Gastroesophageal sphincter (tissue), 3 donors: ENCODE results near the gene GNLY.

ENCODE experiments used
- POLR2A ChIP-seq, 2 donors: fragments of 450-650 bp; IDR thresholded peaks; one replicate each; pipeline ENCODE4 v1.6.1; 2017; ENCODE audit warnings: antibody characterized with exemption in 2 of 2, mild to moderate bottlenecking in 2 of 2, moderate library complexity in 1 of 2
- POLR2AphosphoS5 ChIP-seq: sonication (generic); formaldehyde crosslinking; IDR thresholded peaks from one replicate; pipeline ENCODE4 v1.6.1; 2017; ENCODE audit warnings: antibody characterized with exemption
- TF ChIP-seq, protein P1 (sequence below), 4 experiments: fragments of 200-600 bp in 2 of 4; fragments of 450-650 bp in 2 of 4; sonication (generic) in 1 of 4; IDR thresholded peaks; one replicate each; pipeline ENCODE4 v1.5.1; 2017 to 2019; ENCODE audit warnings: antibody characterized with exemption in 4 of 4, mild to moderate bottlenecking in 2 of 4, moderate library complexity in 2 of 4

DNA sequence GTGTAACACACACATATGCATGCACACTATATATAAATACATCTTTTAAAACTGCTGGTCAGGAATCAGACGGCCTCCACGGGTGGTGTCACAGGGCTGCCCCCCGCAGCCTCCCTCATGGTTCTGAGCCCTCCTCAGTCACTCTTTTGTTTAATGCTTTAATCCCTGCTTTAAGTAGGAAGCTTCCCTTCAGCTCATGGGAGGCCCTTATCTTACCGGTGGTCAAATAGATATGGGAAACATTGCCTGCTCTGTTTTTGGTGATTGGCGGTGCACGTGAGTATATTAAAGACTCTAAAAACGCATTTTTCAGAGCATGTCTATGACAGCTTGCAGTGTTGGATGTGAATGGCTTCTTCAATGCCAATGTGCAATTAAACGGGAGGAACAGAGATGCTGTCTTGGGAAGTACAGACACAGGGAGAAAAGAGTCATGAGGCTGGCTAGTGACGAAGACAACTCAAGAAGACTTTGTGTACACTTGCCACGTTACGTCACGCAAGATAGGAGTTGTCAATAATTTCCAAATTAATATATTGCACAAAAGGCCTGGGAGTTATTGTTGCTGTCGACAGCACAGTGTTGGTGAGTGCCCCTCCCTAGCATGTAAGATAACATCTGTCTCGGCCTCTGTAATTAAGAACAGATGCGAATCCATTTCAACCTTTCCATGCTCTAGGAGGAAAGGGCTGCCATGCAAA lies 23.3 kb downstream of the GNLY start:
- TF ChIP-seq POLR2A (IDR thresholded peaks at IDR 0.05), result no peak
- TF ChIP-seq, protein P1, sequence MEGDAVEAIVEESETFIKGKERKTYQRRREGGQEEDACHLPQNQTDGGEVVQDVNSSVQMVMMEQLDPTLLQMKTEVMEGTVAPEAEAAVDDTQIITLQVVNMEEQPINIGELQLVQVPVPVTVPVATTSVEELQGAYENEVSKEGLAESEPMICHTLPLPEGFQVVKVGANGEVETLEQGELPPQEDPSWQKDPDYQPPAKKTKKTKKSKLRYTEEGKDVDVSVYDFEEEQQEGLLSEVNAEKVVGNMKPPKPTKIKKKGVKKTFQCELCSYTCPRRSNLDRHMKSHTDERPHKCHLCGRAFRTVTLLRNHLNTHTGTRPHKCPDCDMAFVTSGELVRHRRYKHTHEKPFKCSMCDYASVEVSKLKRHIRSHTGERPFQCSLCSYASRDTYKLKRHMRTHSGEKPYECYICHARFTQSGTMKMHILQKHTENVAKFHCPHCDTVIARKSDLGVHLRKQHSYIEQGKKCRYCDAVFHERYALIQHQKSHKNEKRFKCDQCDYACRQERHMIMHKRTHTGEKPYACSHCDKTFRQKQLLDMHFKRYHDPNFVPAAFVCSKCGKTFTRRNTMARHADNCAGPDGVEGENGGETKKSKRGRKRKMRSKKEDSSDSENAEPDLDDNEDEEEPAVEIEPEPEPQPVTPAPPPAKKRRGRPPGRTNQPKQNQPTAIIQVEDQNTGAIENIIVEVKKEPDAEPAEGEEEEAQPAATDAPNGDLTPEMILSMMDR (IDR thresholded peaks at IDR 0.05), result no peak
- TF ChIP-seq POLR2AphosphoS5, result no peak
